Stimulated activated CD4-positive, alpha-beta T cell treated with anti-CD3 and anti-CD28 coated beads, Interleukin-15, amount 100 ng/mL, for 1 hour (primary cell): ENCODE results near the gene CTDNEP1.

Source experiments
- DNase-seq, 2 donors: peaks; one replicate each; pipeline ENCODE4 v3.0.0-alpha.2; 2020; ENCODE audit warnings: low read depth in 1 of 2, low spot score in 1 of 2

CTDNEP1 gene

DNA sequence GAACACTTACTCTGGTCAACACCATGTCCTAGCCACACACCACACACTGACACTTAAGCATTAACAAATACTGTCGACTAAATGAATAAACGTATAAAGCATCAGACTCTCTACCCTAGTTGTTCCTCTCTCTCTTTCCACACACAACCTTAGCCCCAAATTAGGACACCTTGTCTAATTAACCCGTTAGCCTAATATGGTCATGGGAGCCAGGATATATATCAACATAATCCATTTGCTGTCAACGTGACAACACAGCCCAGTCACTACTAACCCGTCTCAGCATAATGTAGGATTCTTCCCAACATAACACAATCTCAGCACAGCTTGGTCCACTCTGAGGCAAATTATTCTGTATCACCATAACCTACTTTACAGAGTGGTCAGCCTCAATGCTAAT is 19.4 kb downstream of the CTDNEP1 start:
- no peak for DNase-seq

GRCh38 chr17:7229504-7229903 is 22.0 kb downstream of the CTDNEP1 start:
- DNase-seq, result no peak

- DNase-seq, result no peak
These were observed 22.6 kb downstream of the CTDNEP1 start for GRCh38 chr17:7228920-7229319.

- DNase-seq, result no peak
These were observed 24.5 kb downstream of the CTDNEP1 start for GRCh38 chr17:7226721-7227710.

GRCh38 chr17:7225711-7226331 is 25.7 kb downstream of the CTDNEP1 start:
- DNase-seq, result no peak

DNA sequence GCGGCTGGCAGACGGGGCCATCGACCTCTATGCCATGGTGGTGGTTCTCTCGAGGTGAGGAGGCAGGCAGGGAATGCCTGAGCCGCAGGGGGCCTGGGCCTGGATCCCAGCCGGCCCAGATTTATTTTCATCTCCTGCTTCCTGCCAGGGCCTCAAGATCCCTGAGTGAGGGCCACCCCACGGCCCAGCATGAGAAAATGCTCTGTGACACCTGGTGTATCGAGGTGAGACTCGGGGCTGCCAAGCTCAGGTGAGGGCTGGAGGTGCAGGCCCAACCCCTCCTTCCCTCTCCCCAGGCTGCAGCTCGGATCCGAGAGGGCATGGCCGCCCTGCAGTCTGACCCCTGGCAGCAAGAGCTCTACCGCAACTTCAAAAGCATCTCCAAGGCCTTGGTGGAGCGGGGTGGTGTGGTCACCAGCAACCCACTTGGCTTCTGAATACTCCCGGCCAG is 26.8 kb downstream of the CTDNEP1 start:
- no peak for DNase-seq

GRCh38 chr17:7224110-7224509 is 27.4 kb downstream of the CTDNEP1 start:
- DNase-seq, result no peak

- DNase-seq, result no peak
These were observed 28.2 kb downstream of the CTDNEP1 start for GRCh38 chr17:7223375-7223774.

DNA sequence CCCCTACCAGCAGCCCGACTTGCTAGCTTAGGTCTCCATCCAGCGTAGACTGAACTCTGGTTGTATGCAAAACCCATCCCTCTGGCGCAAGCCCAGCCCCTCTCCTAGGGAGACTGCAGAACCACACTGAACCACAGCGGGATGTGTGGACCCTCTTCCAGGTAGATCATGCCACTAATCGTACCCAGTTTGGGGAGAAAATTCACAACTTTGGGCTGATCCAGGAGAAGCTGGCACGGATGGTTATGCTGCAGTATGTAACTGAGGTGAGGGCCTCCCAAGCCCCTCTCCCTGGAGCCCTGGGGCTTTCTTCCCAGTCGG is 28.6 kb downstream of the CTDNEP1 start:
- no peak for DNase-seq

DNA sequence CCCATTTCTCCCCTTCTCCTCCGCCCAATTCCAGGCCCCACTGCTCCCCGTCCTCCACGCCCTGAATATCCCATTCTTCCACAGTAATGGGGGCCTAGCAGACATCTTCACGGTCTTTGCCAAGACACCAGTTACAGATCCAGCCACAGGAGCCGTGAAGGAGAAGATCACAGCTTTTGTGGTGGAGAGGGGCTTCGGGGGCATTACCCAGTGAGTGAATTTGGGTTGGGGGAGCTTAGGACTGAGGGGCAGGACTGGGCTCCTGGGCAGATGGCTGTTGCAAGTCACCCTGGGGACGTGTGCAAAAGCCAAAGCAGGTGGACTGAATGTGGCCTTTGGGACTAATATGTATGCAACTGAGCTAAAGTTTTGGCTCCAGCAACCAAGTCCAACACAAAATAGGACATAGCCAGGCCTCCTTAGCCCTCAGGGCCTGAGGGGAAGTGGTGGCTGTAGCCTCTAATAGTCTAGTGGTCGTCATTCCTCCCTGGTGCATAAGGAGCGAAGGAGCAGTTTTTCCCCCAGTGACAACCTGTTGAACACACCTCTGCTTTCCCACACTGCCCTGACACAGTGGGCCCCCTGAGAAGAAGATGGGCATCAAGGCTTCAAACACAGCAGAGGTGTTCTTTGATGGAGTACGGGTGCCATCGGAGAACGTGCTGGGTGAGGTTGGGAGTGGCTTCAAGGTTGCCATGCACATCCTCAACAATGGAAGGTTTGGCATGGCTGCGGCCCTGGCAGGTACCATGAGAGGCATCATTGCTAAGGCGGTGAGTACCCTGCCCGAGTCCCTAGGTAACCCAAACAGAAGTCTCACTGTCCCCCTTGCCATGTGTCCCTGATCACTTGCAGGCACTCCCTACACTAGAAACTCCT is 29.2 kb downstream of the CTDNEP1 start:
- DNase-seq, result no peak

GRCh38 chr17:7221278-7222092 is 30.0 kb downstream of the CTDNEP1 start:
- no peak for DNase-seq

DNA sequence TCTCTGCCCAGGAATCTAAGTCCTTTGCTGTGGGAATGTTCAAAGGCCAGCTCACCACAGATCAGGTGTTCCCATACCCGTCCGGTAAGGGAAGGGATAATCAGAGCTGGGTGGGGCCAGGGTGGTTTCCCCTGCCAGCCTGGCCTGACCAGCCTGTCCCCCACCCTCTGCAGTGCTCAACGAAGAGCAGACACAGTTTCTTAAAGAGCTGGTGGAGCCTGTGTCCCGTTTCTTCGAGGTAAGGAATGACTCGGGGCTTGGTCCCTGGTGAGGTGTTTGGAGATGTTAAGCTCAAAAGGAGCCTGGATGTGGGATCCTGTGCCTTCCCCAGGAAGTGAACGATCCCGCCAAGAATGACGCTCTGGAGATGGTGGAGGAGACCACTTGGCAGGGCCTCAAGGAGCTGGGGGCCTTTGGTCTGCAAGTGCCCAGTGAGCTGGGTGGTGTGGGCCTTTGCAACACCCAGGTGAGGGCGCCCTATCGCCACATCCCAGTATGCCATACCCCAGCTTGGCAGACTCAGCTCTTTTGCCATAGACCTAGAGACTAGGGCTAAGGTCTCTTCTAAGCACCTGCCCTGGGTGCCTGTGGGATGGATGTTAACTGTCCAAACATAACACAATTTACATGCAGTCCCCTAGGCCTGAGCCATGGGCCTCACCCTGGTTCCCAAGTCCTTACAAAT is 30.8 kb downstream of the CTDNEP1 start:
- DNase-seq, result peak; percentile 26 to 42

DNA sequence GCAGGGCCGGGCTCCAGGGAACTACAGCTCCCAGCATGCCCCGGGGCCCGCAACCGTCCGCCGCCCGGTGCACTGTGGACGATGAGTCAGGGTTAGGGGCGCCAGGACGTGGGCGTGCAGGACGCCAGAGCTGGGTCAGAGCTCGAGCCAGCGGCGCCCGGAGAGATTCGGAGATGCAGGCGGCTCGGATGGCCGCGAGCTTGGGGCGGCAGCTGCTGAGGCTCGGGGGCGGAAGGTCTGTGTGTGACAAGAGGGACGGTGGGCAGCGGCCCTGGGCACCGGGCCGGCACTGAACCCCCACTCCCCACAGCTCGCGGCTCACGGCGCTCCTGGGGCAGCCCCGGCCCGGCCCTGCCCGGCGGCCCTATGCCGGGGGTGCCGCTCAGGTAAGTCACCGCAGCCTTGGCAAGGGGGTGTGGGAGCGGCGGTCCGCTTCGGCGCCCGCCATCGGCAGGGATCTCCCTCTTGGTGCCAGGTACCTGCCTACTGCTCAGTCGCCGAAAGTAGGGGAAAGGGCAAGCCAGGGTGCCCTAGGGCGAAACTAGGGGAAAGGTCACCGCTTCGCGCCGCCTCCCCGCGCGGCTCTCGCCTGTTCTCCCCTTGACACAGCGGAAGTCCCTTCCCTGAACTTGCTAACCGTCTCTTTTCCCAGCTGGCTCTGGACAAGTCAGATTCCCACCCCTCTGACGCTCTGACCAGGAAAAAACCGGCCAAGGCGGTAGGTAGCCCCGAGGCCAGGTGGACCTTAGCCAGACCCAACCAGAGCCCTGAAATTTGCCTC is 31.5 kb downstream of the CTDNEP1 start, which contains the start of the genes ACADVL and DLG4:
ACADVL (plus strand) TSS at position 127 of the 781 bp plus-strand sequence; CDS start at position 174, 47 bp downstream.
DLG4 (minus strand) TSS at position 25 of the 781 bp plus-strand sequence.
- DNase-seq, result peak; percentile 52 to 69

GRCh38 chr17:7219229-7219811 is 32.2 kb downstream of the CTDNEP1 start:
- no peak for DNase-seq

GRCh38 chr17:7218758-7219157 is 32.8 kb downstream of the CTDNEP1 start:
- DNase-seq, result no peak

DNA sequence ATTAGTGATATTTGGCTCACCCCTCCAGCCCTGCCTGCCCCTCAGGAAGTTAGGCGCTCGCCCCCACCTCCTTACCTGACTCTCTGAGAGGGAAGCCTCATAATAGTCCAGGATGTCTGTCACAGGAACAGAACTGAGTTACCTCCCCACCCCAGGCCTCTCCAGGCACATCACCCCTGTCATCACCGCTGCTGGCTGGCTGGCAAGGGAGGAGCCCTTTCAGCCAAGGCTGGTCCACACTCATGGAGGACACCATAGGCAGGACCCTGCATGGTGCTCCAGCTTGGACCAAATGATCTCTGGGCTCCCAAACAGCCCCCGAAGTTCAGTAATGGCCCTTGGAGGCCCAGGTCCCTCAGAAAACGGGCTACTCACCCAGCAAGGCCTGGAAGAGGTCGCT is 33.4 kb downstream of the CTDNEP1 start:
- no peak for DNase-seq

GRCh38 chr17:7217113-7217987 is 34.2 kb downstream of the CTDNEP1 start:
- no peak for DNase-seq
